HepG2 (cell line): ENCODE results near the gene KCNT1.

Source experiments
- MAZ ChIP-seq, 2 experiments: sonication (generic) in 1 of 2; formaldehyde crosslinking in 1 of 2; IDR thresholded peaks; 2 replicates each; pipeline versions ENCODE4 v1.5.0 to v1.6.1; 2012 to 2020; ENCODE audit warnings: low read depth in 2 of 2, mild to moderate bottlenecking in 2 of 2, borderline replicate concordance in 1 of 2, improper control_type of control experiment in 1 of 2, low read length in 1 of 2, missing genetic modification reagents in 1 of 2, moderate library complexity in 1 of 2
- NCOR1 ChIP-seq: fragments of 200-600 bp; sonication (generic); IDR thresholded peaks from 2 replicates; pipeline ENCODE4 v1.7.0; 2017; ENCODE audit warnings: antibody characterized with exemption, low read length, borderline replicate concordance
- NFATC3 ChIP-seq: sonication (generic); formaldehyde crosslinking; IDR thresholded peaks from 2 replicates; pipeline ENCODE4 v1.5.1; 2020; ENCODE audit warnings: mild to moderate bottlenecking, missing genetic modification reagents
- ZKSCAN1 ChIP-seq: fragments of 150-350 bp; IDR thresholded peaks from 2 replicates; pipeline ENCODE4 v1.6.1; 2014; ENCODE audit warnings: low read length
- ZNF180 ChIP-seq: sonication (generic); formaldehyde crosslinking; IDR thresholded peaks from 2 replicates; pipeline ENCODE4 v1.4.0; 2020; ENCODE audit warnings: low read depth, missing genetic modification reagents, borderline replicate concordance
- ZNF562 ChIP-seq: sonication (generic); formaldehyde crosslinking; IDR thresholded peaks from 2 replicates; pipeline ENCODE4 v1.8.0; 2022; ENCODE audit warnings: missing genetic modification reagents, borderline replicate concordance

GRCh38 chr9:135681161-135681560, 20.8 kb upstream of the KCNT1 start:
- TF ChIP-seq NCOR1 = no peak
- TF ChIP-seq MAZ (IDR thresholded peaks at IDR 0.05; ENCODE audit: borderline replicate concordance, low read depth, low read length) = no peak
- TF ChIP-seq MAZ (CRISPR knock-in tag; IDR thresholded peaks at IDR 0.05; ENCODE audit: low read depth) = no peak
- no peak for TF ChIP-seq NFATC3 (CRISPR knock-in tag)
- TF ChIP-seq ZNF562 (CRISPR knock-in tag) = no peak
- no peak for TF ChIP-seq ZNF180
- TF ChIP-seq ZKSCAN1 = no peak
